Mucosa of rectum (tissue), 2 donors: ENCODE data around the gene SNX9.
A peak's percentile ranks its signal among the peaks of the same experiment; 100 is the strongest.
"Not testable (repeated sequence)": the region's sequence is repeated elsewhere in the genome, so short reads cannot be mapped to it uniquely, and the experiment has no call there.

ENCODE experiments used
- H3K27ac ChIP-seq, 2 donors: one replicate each; pipeline ENCODE4 v1.7.0; 2013; ENCODE audit warnings: inconsistent platforms in 2 of 2, low read depth in 2 of 2, low read length in 2 of 2
- H3K27me3 ChIP-seq, 2 donors: one replicate each; pipeline ENCODE4 v1.7.0; 2013; ENCODE audit warnings: low read length in 2 of 2; ENCODE audit not compliant: control insufficient read depth in 2 of 2, insufficient read depth in 2 of 2
- H3K36me3 ChIP-seq, 2 donors: one replicate each; pipeline ENCODE4 v1.7.0; 2013; ENCODE audit warnings: low read length in 2 of 2; ENCODE audit not compliant: control insufficient read depth in 2 of 2, insufficient read depth in 2 of 2
- H3K4me1 ChIP-seq, 2 donors: one replicate each; pipeline ENCODE4 v1.7.0; 2013; ENCODE audit warnings: low read length in 2 of 2, mild to moderate bottlenecking in 1 of 2; ENCODE audit not compliant: control insufficient read depth in 2 of 2, insufficient read depth in 2 of 2
- H3K4me3 ChIP-seq, 2 donors: one replicate each; pipeline ENCODE4 v1.7.0; 2013; ENCODE audit warnings: low read length in 2 of 2
- H3K9ac ChIP-seq, 2 donors: one replicate each; pipeline ENCODE4 v1.7.0; 2013; ENCODE audit warnings: low read length in 2 of 2, low read depth in 1 of 2, mild to moderate bottlenecking in 1 of 2
- H3K9me3 ChIP-seq, 2 donors: one replicate each; pipeline ENCODE4 v1.7.0; 2013; ENCODE audit warnings: low read length in 2 of 2; ENCODE audit not compliant: control insufficient read depth in 2 of 2
- donor health status: healthy.
- donor health status: Normal muscosa, but diverticular disease.

Gene SNX9

DNA sequence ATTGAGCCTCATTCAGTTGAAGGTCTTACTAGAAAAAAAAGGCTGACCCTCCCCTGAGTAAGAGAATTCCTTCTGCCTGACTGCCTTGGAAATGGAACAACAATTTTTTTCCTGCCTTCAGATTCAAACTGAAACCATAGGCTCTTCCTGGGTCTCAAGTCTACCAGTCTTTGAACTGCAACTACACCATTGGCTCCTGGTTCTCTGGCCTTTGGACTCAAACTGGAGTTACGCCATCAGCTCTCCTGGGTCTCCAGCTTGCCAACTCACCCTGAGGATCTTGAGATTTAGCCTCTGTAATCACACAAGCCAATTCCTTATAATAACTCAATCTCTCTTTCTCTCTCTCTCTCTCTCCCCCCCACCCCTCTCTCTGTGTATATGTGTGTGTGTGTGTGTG is 36.0 kb upstream of the SNX9 start:
- Histone ChIP-seq H3K27me3 (no peaks in the 10 kb centered on the region), H3K4me3 (no peak overlapping the region), H3K36me3 (no peaks in the 10 kb centered on the region), H3K9ac (no peak overlapping the region), H3K4me1 (no peaks in the 10 kb centered on the region), H3K27ac (peak overlapping the region in 1 of 2 donors; percentile 45), H3K9me3 (no peaks in the 10 kb centered on the region)

DNA sequence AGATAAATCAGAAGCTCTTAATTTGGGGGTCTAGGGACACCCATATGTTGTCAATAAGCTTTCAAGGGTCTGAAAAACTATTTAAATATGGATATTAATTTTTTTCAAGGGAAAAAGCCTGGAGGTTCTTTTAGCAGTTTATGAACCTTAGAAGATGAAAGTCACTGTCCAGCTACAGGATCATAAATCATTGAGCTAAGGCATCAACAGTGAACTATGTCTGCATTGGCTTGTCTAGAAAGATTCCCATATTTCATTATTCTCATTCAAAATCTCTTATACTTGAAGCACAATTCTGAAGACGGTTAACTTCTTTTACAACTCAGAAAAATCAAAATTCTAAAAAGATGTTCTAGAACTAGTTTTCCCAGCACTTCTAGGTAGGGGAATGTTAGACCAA is 34.9 kb upstream of the SNX9 start:
- H3K9me3 ChIP-seq: no peaks in the 10 kb centered on the region
- H3K36me3 ChIP-seq: no peaks in the 10 kb centered on the region
- no peak overlapping the region for H3K9ac ChIP-seq
- H3K4me3 ChIP-seq: no peak overlapping the region
- no peaks in the 10 kb centered on the region for H3K27me3 ChIP-seq
- no peaks in the 10 kb centered on the region for H3K4me1 ChIP-seq
- H3K27ac ChIP-seq: no peak overlapping the region

DNA sequence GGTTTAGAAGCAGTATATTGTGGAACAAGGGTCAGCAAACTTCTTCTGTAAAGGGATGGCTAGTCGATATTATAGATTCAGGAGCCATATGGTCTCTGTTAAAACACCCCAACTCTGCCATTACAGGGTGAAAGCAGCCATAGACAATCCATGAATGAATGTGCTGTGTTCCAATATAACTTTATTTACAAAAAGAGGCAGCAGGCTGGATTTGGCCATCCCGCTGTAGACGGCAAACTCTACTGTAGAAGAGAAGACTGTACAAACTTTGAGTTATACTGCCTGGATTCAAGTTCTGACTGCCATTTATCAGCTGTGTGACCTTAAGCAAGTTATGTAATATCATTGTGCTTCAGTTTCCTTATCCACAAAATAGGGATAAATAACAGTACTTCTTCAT is 33.7 kb upstream of the SNX9 start:
- Histone ChIP-seq H3K9ac (no peak overlapping the region), H3K4me3 (no peak overlapping the region), H3K4me1 (no peaks in the 10 kb centered on the region), H3K27me3 (no peaks in the 10 kb centered on the region), H3K36me3 (no peaks in the 10 kb centered on the region), H3K9me3 (no peaks in the 10 kb centered on the region), H3K27ac (no peak overlapping the region)

DNA sequence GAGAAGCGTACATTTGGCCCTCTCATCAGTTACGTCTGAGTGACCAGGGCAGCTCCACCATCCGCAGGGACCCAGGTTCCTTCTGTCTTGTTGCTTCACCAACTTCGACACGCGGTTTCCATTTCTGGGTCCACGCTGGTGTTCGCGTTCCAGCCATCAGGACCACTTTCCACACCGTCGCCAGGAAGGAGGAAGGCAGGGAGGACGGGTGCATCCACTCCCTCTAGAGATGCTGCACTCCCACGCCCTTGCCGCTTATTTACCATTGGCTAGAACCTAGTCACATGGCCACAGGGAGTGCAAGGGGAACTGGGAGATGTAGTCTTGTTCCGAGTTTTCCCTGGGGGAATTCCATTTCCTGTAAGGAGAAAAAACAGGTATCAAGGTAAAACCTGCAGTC is 33.2 kb upstream of the SNX9 start:
- Histone ChIP-seq H3K4me1 (no peaks in the 10 kb centered on the region), H3K9me3 (no peaks in the 10 kb centered on the region), H3K27me3 (no peaks in the 10 kb centered on the region), H3K36me3 (no peaks in the 10 kb centered on the region), H3K4me3 (no peak overlapping the region), H3K27ac (no peak overlapping the region), H3K9ac (no peak overlapping the region)

DNA sequence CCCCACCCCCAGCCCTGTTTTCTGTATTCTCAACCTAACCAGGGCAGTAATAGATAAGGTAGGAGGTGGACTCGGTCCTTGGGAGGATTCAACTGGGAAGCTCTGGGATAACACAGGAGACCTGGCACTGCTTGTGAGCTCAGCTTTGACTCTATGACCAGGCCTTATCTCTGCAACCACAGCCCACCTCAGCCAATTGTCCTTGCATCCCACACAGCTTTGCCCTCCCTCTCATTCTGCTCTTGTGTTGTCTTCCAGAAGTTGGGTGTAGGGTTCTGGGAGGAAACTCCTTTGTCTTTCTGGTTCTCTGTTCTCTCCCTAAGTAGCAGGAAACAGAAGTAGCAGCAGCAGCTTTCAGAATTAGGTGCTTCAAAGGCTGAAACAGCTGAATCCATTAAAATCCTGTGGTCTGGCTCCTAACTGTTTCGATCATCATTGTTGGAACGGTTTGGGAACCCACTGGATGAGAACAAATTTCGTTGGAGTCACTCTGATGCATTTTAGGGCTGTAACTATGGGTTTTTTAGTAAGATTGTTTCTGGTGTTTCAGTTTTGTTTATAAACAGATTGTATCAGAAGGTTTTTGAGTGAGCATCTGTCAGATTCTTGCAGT is 32.4 kb upstream of the SNX9 start:
- Histone ChIP-seq H3K27ac (no peak overlapping the region), H3K4me1 (no peaks in the 10 kb centered on the region), H3K27me3 (no peaks in the 10 kb centered on the region), H3K36me3 (no peaks in the 10 kb centered on the region), H3K4me3 (no peak overlapping the region), H3K9ac (no peak overlapping the region), H3K9me3 (no peaks in the 10 kb centered on the region)

DNA sequence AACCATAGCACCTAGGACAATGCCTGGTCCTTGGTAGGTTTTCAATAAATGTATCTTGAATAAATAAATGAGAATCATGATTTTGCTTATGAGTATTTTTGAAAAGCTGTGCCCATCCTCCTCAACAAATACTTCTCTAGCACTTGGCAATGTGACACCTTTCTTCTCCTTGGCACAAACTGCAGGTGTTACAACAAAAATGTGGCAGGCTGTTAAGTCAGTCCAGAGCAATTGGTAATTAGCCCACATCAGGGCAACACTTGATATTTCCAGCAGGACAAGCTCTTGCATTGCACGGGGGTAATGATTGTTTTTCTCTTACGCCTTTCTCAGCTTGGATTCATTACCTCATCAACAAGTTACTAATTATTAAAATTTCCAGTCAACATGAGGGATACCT is 31.6 kb upstream of the SNX9 start:
- no peak overlapping the region for H3K9ac ChIP-seq
- H3K4me3 ChIP-seq: no peak overlapping the region
- no peaks in the 10 kb centered on the region for H3K4me1 ChIP-seq
- no peaks in the 10 kb centered on the region for H3K9me3 ChIP-seq
- H3K36me3 ChIP-seq: no peaks in the 10 kb centered on the region
- H3K27me3 ChIP-seq: no peaks in the 10 kb centered on the region
- H3K27ac ChIP-seq: no peak overlapping the region

DNA sequence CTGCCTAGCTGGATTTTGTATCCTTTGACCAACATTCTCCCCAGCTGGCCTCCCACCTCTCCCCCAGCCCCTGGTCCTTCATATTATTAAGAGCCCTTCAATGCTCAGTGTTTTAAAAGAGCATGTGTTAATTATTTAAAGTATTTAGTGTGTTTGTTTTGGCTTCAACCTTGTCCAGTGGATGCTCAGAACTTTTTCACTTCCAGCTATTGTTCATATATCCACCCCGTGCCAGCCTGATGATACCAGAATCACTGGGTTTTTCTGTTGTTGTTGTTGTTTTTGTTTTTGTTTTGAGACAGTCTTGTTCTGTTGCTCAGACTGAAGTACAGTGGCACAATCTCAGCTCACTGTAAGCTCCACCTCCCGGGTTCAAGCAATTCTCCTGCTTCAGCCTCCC is 30.4 kb upstream of the SNX9 start:
- H3K4me3 ChIP-seq: no peak overlapping the region
- no peaks in the 10 kb centered on the region for H3K9me3 ChIP-seq
- no peak overlapping the region for H3K9ac ChIP-seq
- no peak overlapping the region for H3K27ac ChIP-seq
- H3K36me3 ChIP-seq: no peaks in the 10 kb centered on the region
- H3K4me1 ChIP-seq: no peaks in the 10 kb centered on the region
- H3K27me3 ChIP-seq: no peaks in the 10 kb centered on the region

DNA sequence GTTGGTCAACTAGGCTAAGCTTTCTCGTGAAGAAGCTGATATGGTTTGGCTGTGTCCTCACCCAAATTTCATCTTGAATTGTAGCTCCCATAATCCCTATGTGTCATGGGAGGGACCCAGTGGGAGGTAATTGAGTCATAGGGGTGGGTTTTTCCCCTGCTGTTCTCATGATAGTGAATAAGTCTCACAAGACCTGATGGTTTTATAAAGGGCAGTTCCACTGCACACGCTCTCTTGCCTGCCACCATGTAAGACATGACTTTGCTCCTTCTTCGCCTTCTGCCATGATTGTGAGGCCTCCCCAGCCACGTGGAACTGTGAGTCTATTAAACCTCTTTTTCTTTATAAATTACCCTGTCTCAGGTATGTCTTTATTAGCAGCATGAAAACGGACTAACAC is 29.0 kb upstream of the SNX9 start:
- H3K36me3 ChIP-seq: not testable (repeated sequence)

DNA sequence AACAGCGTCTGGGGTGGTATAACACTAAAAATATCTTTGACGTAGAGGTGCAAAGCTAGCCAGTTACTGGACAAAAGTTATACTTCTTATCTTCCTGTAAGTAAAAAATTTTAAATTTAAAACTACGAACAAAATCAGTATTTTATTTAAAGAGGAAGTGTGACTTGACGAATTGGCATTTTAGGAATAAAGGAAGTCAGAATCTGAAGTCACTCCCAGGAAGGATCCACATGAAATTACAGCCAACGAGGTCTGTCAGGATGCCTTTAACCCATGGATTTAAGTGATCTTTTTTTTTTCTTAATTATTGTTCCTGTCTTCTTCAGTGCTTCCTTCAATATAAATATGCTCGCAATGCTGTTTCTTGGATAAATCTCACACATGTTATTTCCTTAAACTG is 27.2 kb upstream of the SNX9 start:
- Histone ChIP-seq H3K9ac (no peak overlapping the region), H3K27ac (no peak overlapping the region), H3K9me3 (no peaks in the 10 kb centered on the region), H3K27me3 (no peaks in the 10 kb centered on the region), H3K4me3 (no peak overlapping the region), H3K36me3 (no peaks in the 10 kb centered on the region), H3K4me1 (no peaks in the 10 kb centered on the region)

More for the DNA sequence above, 29.0 kb upstream of the SNX9 start:
- not testable (repeated sequence) for H3K4me3 ChIP-seq, H3K9ac ChIP-seq, H3K27me3 ChIP-seq, H3K4me1 ChIP-seq, H3K27ac ChIP-seq, H3K9me3 ChIP-seq

DNA sequence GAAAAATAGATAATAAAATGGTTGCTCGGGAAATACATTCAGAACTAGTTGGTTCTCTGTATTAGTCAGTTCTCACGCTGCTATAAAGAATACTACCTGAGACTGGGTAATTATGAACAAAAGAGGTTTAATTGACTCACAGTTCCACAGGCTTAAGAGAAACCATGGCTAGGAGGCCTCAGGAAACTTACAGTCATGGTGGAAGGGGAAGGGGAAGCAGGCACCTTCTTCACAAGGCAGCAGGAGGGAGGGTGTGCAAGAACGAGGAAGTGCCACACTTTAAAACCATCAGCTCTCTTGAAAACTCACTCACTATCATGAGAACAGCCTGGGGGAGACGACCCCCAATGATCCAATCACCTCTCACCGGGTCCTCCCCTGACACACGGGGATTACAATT is 24.2 kb upstream of the SNX9 start:
- H3K9ac ChIP-seq: no peak overlapping the region
- H3K36me3 ChIP-seq: no peaks in the 10 kb centered on the region
- no peak overlapping the region for H3K4me3 ChIP-seq
- no peaks in the 10 kb centered on the region for H3K4me1 ChIP-seq
- no peaks in the 10 kb centered on the region for H3K9me3 ChIP-seq
- H3K27me3 ChIP-seq: no peaks in the 10 kb centered on the region
- H3K27ac ChIP-seq: no peak overlapping the region

DNA sequence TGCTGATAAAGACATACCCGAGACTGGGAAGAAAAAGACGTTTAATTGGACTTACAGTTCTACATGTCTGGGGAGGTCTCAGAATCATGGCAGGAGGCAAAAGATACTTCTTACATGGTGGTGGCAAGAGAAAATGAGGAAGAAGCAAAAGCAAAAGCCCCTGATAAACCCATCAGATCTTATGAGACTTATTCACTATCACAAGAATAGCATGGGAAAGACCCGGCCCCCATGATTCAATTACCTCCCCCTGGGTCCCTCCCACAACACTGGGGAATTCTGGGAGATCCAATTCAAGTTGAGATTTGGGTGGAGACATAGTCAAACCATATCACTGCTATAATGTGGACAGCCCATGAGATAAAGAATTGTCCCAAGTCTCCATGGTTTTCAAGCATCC is 23.5 kb upstream of the SNX9 start:
- not testable (repeated sequence) for H3K9me3 ChIP-seq, H3K36me3 ChIP-seq, H3K27me3 ChIP-seq

More for the DNA sequence above, 23.5 kb upstream of the SNX9 start:
- H3K4me3 ChIP-seq, H3K4me1 ChIP-seq, H3K27ac ChIP-seq, H3K9ac ChIP-seq: not testable (repeated sequence)
